ENCODE measurements around the gene HAAO. TPM values are rescaled to one million over a fixed set of nuclear protein-coding genes. Genes with fewer than 3 reads are reported as not detected.

Gene HAAO
- total RNA-seq, 2 experiments from 2014 or later = not detected

- no peak overlapping the region for H3K27ac ChIP-seq (ENCODE audit: low read depth in 1 of 2, low read length in 2 of 2)
- no peaks in the 10 kb centered on the region for H3K4me1 ChIP-seq (ENCODE audit: insufficient read depth, low read length)
- Mint-ChIP-seq H3K27me3 (no peaks in the 10 kb centered on the region), H3K27ac (no peak overlapping the region), H3K4me3 (no peak overlapping the region), H3K36me3 (ENCODE audit: low read depth) (peaks cover 4% of the 10 kb centered on the region), H3K4me1 (ENCODE audit: low read depth) (no peaks in the 10 kb centered on the region), H3K9me3 (no peaks in the 10 kb centered on the region)
- intact Hi-C loops (cut with DNase I, micrococcal nuclease) = no loop called here
- ChIA-PET CTCF (no interaction called here), POLR2A (no interaction called here)
- H3K4me3 ChIP-seq (ENCODE audit: low read length) = no peak overlapping the region
- no peak for ATAC-seq (ENCODE audit: poor library complexity)
- H3K36me3 ChIP-seq (ENCODE audit: insufficient read depth, low read length) = no peaks in the 10 kb centered on the region
- no peaks in the 10 kb centered on the region for H3K27me3 ChIP-seq (ENCODE audit: control insufficient read depth in 1 of 2, insufficient read depth in 2 of 2, low read length in 2 of 2)
- no peak for TF ChIP-seq CTCF (IDR thresholded peaks at IDR 0.05)
- no peak for DNase-seq
- no peaks in the 10 kb centered on the region for H3K9me3 ChIP-seq (ENCODE audit: control insufficient read depth in 1 of 2, insufficient read depth in 1 of 2, low read length in 2 of 2)
These were observed 24.3 kb downstream of the HAAO start for GRCh38 chr2:42767899-42768705.

- Histone ChIP-seq H3K27me3 (ENCODE audit: control insufficient read depth in 1 of 2, insufficient read depth in 2 of 2, low read length in 2 of 2) (no peaks in the 10 kb centered on the region), H3K4me3 (ENCODE audit: low read length) (no peak overlapping the region), H3K27ac (ENCODE audit: low read depth in 1 of 2, low read length in 2 of 2) (no peak overlapping the region), H3K4me1 (ENCODE audit: insufficient read depth, low read length) (no peaks in the 10 kb centered on the region), H3K36me3 (ENCODE audit: insufficient read depth, low read length) (no peaks in the 10 kb centered on the region), H3K9me3 (ENCODE audit: control insufficient read depth in 1 of 2, insufficient read depth in 1 of 2, low read length in 2 of 2) (no peaks in the 10 kb centered on the region)
- H3K27ac Mint-ChIP-seq = no peak overlapping the region
- CTCF ChIA-PET = no interaction called here
- H3K9me3 Mint-ChIP-seq = no peaks in the 10 kb centered on the region
- DNase-seq (no peak), ATAC-seq (ENCODE audit: poor library complexity) (no peak)
- no peak for TF ChIP-seq CTCF (IDR thresholded peaks at IDR 0.05)
- no peak overlapping the region for H3K4me3 Mint-ChIP-seq
- H3K36me3 Mint-ChIP-seq (ENCODE audit: low read depth) = peaks cover 4% of the 10 kb centered on the region
- H3K4me1 Mint-ChIP-seq (ENCODE audit: low read depth) = no peaks in the 10 kb centered on the region
- POLR2A ChIA-PET = no interaction called here
- intact Hi-C loops (cut with DNase I, micrococcal nuclease) = no loop called here
- H3K27me3 Mint-ChIP-seq = no peaks in the 10 kb centered on the region
These were observed 25.1 kb downstream of the HAAO start for GRCh38 chr2:42767080-42767898.

- ATAC-seq (ENCODE audit: poor library complexity) (no peak), DNase-seq (no peak)
- intact Hi-C loops (cut with DNase I, micrococcal nuclease) = no loop called here
- no peak overlapping the region for H3K4me3 ChIP-seq (ENCODE audit: low read length)
- H3K4me1 Mint-ChIP-seq (ENCODE audit: low read depth) = no peaks in the 10 kb centered on the region
- no peaks in the 10 kb centered on the region for H3K36me3 ChIP-seq (ENCODE audit: insufficient read depth, low read length)
- H3K4me3 Mint-ChIP-seq = no peak overlapping the region
- no peak for TF ChIP-seq CTCF (IDR thresholded peaks at IDR 0.05)
- H3K9me3 Mint-ChIP-seq = no peaks in the 10 kb centered on the region
- no peaks in the 10 kb centered on the region for H3K27me3 Mint-ChIP-seq
- peaks cover 0 to 5% of the 10 kb centered on the region in 2 experiments for H3K9me3 ChIP-seq (ENCODE audit: control insufficient read depth in 1 of 2, insufficient read depth in 1 of 2, low read length in 2 of 2)
- peaks cover 4% of the 10 kb centered on the region for H3K36me3 Mint-ChIP-seq (ENCODE audit: low read depth)
- H3K27ac ChIP-seq (ENCODE audit: low read depth in 1 of 2, low read length in 2 of 2) = no peak overlapping the region
- no peaks in the 10 kb centered on the region for H3K27me3 ChIP-seq (ENCODE audit: control insufficient read depth in 1 of 2, insufficient read depth in 2 of 2, low read length in 2 of 2)
- POLR2A ChIA-PET = interaction anchor here (1.4 kb wide), 1 partner anchor 10 kb away, joined by 3 read pairs; no protein-coding TSS in a partner anchor
- peak overlapping the region; percentile 6 for H3K27ac Mint-ChIP-seq
- no peaks in the 10 kb centered on the region for H3K4me1 ChIP-seq (ENCODE audit: insufficient read depth, low read length)
- CTCF ChIA-PET = no interaction called here
These were observed 26.7 kb downstream of the HAAO start for GRCh38 chr2:42765686-42766085.

All from CD4-positive, alpha-beta T cell (primary cell).